OCI-LY3 (cell line): ENCODE measurements around the gene CADPS2.
"Not testable (repeated sequence)": the region's sequence is repeated elsewhere in the genome, so short reads cannot be mapped to it uniquely, and the experiment has no call there.

Experiments used
- H2AFZ ChIP-seq: fragments of 200-600, 300-600 bp; shearing (Covaris generic); 2 replicates; pipeline ENCODE4 v1.6.0; 2014; ENCODE audit warnings: antibody characterized with exemption, low read depth, low read length
- H3K27ac ChIP-seq: fragments of 200-600, 300-600 bp; sonication (generic); 2 replicates; pipeline ENCODE4 v1.5.1; 2014; ENCODE audit warnings: mild to moderate bottlenecking, low read length, moderate library complexity, mixed read lengths
- H3K27me3 ChIP-seq: fragments of 200-600, 300-600 bp; sonication (generic); 2 replicates; pipeline ENCODE4 v1.6.1; 2014; ENCODE audit warnings: low read depth, low read length, mixed read lengths
- H3K36me3 ChIP-seq: fragments of 200-600, 300-600 bp; sonication (generic); replicated peaks from 2 replicates; pipeline ENCODE3; 2014; ENCODE audit warnings: low read depth, low read length, mixed read lengths
- H3K4me1 ChIP-seq: fragments of 300-600, 200-600 bp; sonication (generic); 2 replicates; pipeline ENCODE4 v1.6.1; 2014; ENCODE audit warnings: low read length, mixed read lengths
- H3K4me2 ChIP-seq: fragments of 200-600, 300-600 bp; sonication (generic); 2 replicates; pipeline ENCODE4 v1.6.1; 2014; ENCODE audit warnings: low read length, mixed read lengths
- H3K4me3 ChIP-seq: fragments of 300-600, 200-600 bp; sonication (generic); 2 replicates; pipeline ENCODE4 v1.5.1; 2014; ENCODE audit warnings: antibody characterized with exemption, mild to moderate bottlenecking, low read length, moderate library complexity
- H3K79me2 ChIP-seq: fragments of 300-600, 200-600 bp; shearing (Covaris generic); 2 replicates; pipeline ENCODE4 v1.6.1; 2014; ENCODE audit warnings: mild to moderate bottlenecking, low read length, mixed read lengths
- H3K9ac ChIP-seq: fragments of 300-600, 200-600 bp; shearing (Covaris generic); 2 replicates; pipeline ENCODE4 v1.6.0; 2014; ENCODE audit warnings: mild to moderate bottlenecking, low read length, moderate library complexity
- H3K9me3 ChIP-seq: fragments of 200-600, 300-600 bp; shearing (Covaris generic); 2 replicates; pipeline ENCODE4 v1.6.1; 2014; ENCODE audit warnings: low read length, mixed read lengths; ENCODE audit not compliant: insufficient read depth
- H4K20me1 ChIP-seq: fragments of 200-600, 300-600 bp; sonication (generic); 2 replicates; pipeline ENCODE4 v1.6.1; 2016; ENCODE audit warnings: low read length, mixed read lengths; ENCODE audit not compliant: insufficient read depth
- EZH2phosphoT487 ChIP-seq: fragments of 200-600 bp; shearing (Covaris generic); IDR thresholded peaks from 2 replicates; pipeline ENCODE4 v1.6.1; 2018; ENCODE audit warnings: antibody characterized with exemption, mixed run types, low read depth
- TF ChIP-seq, protein P1 (sequence below): fragments of 200-600, 300-600 bp; sonication (generic); IDR thresholded peaks from 2 replicates; pipeline ENCODE4 v1.5.1; 2014; ENCODE audit warnings: antibody characterized with exemption, low read length, low read depth

The CADPS2 gene

DNA sequence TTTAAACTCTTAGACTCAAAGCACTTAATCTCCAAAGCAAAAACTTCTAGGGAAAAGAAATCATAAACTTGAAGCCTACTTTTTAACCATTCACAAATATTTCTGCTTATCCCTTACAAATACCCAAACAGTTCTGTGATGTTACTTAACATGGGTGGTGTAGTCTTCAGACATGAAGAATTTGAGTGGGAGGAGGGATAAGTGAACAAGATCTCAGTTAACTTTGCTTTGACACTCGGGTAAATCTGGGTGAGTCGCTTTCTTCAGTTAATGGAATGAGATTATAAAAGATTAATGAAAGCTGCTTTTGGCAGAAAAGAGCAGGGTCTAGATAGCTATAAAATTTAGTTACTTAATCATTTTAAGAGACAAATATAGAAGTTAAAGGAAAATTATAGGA lies 234.8 kb downstream of the CADPS2 start:
- H3K36me3 ChIP-seq: no peaks in the 10 kb centered on the region
- H3K4me1 ChIP-seq: no peaks in the 10 kb centered on the region
- H3K4me3 ChIP-seq: no peak overlapping the region
- TF ChIP-seq EZH2phosphoT487: no peak
- TF ChIP-seq, protein P1, sequence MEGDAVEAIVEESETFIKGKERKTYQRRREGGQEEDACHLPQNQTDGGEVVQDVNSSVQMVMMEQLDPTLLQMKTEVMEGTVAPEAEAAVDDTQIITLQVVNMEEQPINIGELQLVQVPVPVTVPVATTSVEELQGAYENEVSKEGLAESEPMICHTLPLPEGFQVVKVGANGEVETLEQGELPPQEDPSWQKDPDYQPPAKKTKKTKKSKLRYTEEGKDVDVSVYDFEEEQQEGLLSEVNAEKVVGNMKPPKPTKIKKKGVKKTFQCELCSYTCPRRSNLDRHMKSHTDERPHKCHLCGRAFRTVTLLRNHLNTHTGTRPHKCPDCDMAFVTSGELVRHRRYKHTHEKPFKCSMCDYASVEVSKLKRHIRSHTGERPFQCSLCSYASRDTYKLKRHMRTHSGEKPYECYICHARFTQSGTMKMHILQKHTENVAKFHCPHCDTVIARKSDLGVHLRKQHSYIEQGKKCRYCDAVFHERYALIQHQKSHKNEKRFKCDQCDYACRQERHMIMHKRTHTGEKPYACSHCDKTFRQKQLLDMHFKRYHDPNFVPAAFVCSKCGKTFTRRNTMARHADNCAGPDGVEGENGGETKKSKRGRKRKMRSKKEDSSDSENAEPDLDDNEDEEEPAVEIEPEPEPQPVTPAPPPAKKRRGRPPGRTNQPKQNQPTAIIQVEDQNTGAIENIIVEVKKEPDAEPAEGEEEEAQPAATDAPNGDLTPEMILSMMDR: no peak
- no peaks in the 10 kb centered on the region for H3K79me2 ChIP-seq
- no peak overlapping the region for H3K9ac ChIP-seq
- H3K4me2 ChIP-seq: no peak overlapping the region
- no peaks in the 10 kb centered on the region for H3K27me3 ChIP-seq
- no peak overlapping the region for H2AFZ ChIP-seq
- no peaks in the 10 kb centered on the region for H3K9me3 ChIP-seq
- no peaks in the 10 kb centered on the region for H4K20me1 ChIP-seq
- no peak overlapping the region for H3K27ac ChIP-seq

DNA sequence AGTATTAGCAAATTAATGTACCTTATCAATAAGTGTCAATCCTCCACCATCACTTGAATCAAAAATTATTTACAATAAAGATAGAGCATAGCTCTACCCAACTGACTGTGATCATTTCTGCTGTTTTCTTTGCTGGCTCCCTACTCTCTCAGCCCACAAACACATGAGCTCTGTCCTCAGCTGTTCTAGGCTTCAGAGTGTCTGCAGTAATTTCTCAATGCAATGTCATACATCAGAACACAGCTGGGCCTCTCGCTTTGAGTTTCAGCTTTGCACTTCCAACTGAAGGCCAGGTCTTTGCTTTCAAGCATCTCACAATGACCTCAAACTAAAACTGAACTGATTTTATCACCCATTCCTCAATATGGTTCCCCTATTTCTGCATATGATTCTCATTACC lies 243.0 kb downstream of the CADPS2 start:
- no peaks in the 10 kb centered on the region for H3K79me2 ChIP-seq
- no peak overlapping the region for H3K9ac ChIP-seq
- no peak overlapping the region for H3K4me3 ChIP-seq
- no peaks in the 10 kb centered on the region for H3K36me3 ChIP-seq
- TF ChIP-seq, protein P1: no peak
- TF ChIP-seq EZH2phosphoT487: no peak
- H3K4me1 ChIP-seq: no peaks in the 10 kb centered on the region
- no peaks in the 10 kb centered on the region for H4K20me1 ChIP-seq
- H3K27ac ChIP-seq: no peak overlapping the region
- no peaks in the 10 kb centered on the region for H3K9me3 ChIP-seq
- H3K4me2 ChIP-seq: no peak overlapping the region
- no peaks in the 10 kb centered on the region for H3K27me3 ChIP-seq
- H2AFZ ChIP-seq: no peak overlapping the region

DNA sequence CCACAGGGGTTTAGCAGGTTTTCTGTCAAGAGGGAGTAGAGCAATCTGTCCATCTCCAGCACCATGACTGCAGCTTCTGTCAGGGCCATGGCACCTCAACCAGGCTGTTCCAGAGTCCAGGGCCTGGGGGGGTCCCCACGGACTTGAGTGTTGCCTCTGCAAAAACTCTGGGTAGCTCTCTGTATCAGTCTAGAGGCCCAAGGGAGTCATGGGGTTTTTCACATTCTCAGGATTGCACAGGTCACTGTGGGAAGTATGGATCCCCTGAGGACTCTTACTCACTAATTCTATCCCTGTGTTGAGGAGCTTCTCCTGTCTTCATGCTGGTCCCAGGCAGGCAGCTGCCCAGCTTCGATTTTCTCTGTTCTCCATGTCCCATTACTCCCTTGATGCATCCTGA lies 247.8 kb downstream of the CADPS2 start:
- Histone ChIP-seq H3K27me3 (no peaks in the 10 kb centered on the region), H3K4me2 (no peak overlapping the region), H4K20me1 (no peaks in the 10 kb centered on the region), H3K9me3 (no peaks in the 10 kb centered on the region), H3K79me2 (no peaks in the 10 kb centered on the region), H3K27ac (no peak overlapping the region), H2AFZ (no peak overlapping the region), H3K4me1 (peaks cover 10% of the 10 kb centered on the region), H3K9ac (no peak overlapping the region), H3K36me3 (no peaks in the 10 kb centered on the region), H3K4me3 (no peak overlapping the region)
- TF ChIP-seq, protein P1: no peak
- TF ChIP-seq EZH2phosphoT487: no peak

DNA sequence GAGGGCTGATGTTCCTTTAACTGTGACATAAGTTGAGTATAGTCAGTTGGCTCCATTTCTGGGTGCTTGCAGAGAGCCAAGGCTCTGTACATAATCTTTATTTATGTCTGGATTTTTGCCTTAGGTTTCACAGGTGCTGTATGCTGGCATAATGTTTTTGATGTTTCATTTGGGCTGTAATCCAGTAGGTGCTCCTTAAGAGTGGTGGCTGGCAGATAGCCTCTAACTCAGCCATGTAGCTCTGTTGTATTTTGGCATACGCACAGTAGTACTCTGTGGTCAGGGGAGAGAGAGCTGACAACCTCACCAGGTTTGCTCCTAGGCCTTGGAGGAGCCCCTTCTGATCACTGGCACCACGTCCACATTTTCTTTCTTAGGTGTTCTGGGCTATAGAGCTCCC lies 248.5 kb downstream of the CADPS2 start:
- Histone ChIP-seq H4K20me1 (no peaks in the 10 kb centered on the region), H3K4me1 (peaks cover 13% of the 10 kb centered on the region), H2AFZ (no peak overlapping the region), H3K4me3 (no peak overlapping the region), H3K27ac (no peak overlapping the region), H3K36me3 (no peaks in the 10 kb centered on the region), H3K79me2 (no peaks in the 10 kb centered on the region), H3K27me3 (no peaks in the 10 kb centered on the region), H3K9me3 (no peaks in the 10 kb centered on the region), H3K4me2 (no peak overlapping the region), H3K9ac (no peak overlapping the region)
- no peak for TF ChIP-seq EZH2phosphoT487
- TF ChIP-seq, protein P1: no peak

DNA sequence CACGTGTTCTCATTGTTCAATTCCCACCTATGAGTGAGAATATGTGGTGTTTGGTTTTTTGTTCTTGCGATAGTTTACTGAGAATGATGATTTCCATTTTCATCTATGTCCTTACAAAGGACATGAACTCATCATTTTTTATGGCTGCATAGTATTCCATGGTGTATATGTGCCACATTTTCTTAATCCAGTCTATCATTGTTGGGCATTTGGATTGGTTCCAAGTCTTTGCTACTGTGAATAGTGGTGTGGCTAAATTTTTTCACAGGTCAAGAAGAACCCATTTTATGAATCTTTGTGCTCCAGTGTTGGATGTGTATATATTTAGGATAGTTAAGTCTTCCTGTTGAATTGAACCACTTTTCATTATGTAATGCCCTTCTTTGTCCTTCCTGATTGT lies 250.8 kb downstream of the CADPS2 start:
- H3K4me3 ChIP-seq, H3K79me2 ChIP-seq, H3K36me3 ChIP-seq, H3K9me3 ChIP-seq, H2AFZ ChIP-seq, H3K9ac ChIP-seq, H3K27me3 ChIP-seq, H4K20me1 ChIP-seq, H3K4me2 ChIP-seq, H3K27ac ChIP-seq: not testable (repeated sequence)
- peaks cover 13% of the 10 kb centered on the region for H3K4me1 ChIP-seq
